PFSK-1 (cell line): ENCODE data around the gene ADAM12.

ENCODE experiments used
- FOXP2 ChIP-seq: optimal IDR thresholded peaks from 2 replicates; pipeline ENCODE3; 2011; ENCODE audit warnings: borderline replicate concordance, control low read depth, inconsistent platforms; ENCODE audit not compliant: insufficient read depth; ENCODE audit errors: extremely low read length, extremely low read depth
- POLR2AphosphoS5 ChIP-seq: IDR thresholded peaks from 2 replicates; pipeline ENCODE4 v1.6.1; 2012; ENCODE audit warnings: low read depth, mild to moderate bottlenecking, control low read depth, low read length, moderate library complexity
- SIN3A ChIP-seq: IDR thresholded peaks from 2 replicates; pipeline ENCODE4 v1.6.1; 2012; ENCODE audit warnings: mild to moderate bottlenecking, low read length, moderate library complexity, borderline replicate concordance; ENCODE audit not compliant: insufficient read depth
- TAF1 ChIP-seq: IDR thresholded peaks from 2 replicates; pipeline ENCODE4 v1.6.1; 2012; ENCODE audit warnings: low read length, control low read depth, borderline replicate concordance; ENCODE audit not compliant: insufficient read depth
- TF ChIP-seq, protein P1 (sequence below), 2 experiments: IDR thresholded peaks; 2 replicates each; pipeline versions ENCODE4 v1.6.1 to v1.8.0; 2011 to 2012; ENCODE audit warnings: low read depth in 2 of 2, low read length in 2 of 2, control low read depth in 1 of 2, inconsistent platforms in 1 of 2, mild to moderate bottlenecking in 1 of 2, moderate library complexity in 1 of 2; ENCODE audit not compliant: insufficient read depth in 1 of 2

ADAM12 gene

DNA sequence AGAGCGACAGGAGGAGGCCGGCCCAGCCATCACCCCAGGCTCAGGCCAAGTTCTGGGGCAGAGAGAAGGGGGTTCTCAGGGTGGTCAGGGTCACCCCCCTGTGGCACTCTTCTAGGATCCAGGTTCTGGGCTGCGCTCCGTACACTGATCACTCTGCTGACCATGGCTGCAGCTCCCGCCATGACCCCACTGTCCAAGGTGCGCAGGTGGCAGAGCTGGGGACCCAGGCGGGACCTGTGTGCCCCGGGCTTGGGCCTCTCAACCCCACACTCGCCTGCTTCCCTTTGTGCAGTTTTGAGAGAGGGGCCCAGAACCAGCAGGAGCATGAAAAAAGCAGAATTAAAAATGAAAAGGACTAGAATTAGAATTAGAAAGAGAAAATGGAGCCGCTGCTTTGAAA lies 264.8 kb downstream of the ADAM12 start:
- TF ChIP-seq, protein P1, sequence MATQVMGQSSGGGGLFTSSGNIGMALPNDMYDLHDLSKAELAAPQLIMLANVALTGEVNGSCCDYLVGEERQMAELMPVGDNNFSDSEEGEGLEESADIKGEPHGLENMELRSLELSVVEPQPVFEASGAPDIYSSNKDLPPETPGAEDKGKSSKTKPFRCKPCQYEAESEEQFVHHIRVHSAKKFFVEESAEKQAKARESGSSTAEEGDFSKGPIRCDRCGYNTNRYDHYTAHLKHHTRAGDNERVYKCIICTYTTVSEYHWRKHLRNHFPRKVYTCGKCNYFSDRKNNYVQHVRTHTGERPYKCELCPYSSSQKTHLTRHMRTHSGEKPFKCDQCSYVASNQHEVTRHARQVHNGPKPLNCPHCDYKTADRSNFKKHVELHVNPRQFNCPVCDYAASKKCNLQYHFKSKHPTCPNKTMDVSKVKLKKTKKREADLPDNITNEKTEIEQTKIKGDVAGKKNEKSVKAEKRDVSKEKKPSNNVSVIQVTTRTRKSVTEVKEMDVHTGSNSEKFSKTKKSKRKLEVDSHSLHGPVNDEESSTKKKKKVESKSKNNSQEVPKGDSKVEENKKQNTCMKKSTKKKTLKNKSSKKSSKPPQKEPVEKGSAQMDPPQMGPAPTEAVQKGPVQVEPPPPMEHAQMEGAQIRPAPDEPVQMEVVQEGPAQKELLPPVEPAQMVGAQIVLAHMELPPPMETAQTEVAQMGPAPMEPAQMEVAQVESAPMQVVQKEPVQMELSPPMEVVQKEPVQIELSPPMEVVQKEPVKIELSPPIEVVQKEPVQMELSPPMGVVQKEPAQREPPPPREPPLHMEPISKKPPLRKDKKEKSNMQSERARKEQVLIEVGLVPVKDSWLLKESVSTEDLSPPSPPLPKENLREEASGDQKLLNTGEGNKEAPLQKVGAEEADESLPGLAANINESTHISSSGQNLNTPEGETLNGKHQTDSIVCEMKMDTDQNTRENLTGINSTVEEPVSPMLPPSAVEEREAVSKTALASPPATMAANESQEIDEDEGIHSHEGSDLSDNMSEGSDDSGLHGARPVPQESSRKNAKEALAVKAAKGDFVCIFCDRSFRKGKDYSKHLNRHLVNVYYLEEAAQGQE (IDR thresholded peaks at IDR 0.05; ENCODE audit: insufficient read depth in 1 of 2, low read depth in 2 of 2, low read length in 2 of 2), result no peak
- TF ChIP-seq TAF1, result no peak
- no peak for TF ChIP-seq POLR2AphosphoS5
- no peak for TF ChIP-seq FOXP2
- TF ChIP-seq SIN3A, result no peak

DNA sequence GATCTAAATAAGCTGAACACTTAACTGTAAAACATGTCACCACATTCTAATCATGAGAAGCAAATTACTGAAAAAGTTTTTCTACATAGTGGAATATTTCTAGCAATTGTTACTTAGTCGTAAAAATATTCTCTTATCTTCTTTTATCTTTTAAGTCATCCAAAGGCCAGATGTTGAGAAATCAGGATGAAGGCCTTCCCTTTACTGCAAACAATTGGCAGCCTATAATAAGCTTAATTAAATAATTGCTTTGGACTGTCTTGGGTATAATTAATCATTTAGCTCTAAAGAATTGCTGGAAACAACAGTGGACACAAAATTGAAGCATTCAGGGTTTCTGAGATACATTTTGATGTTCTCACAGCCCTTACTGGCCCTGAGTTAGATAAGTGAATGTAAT lies 265.4 kb downstream of the ADAM12 start:
- TF ChIP-seq TAF1 (no peak), FOXP2 (no peak), SIN3A (no peak), POLR2AphosphoS5 (no peak)

DNA sequence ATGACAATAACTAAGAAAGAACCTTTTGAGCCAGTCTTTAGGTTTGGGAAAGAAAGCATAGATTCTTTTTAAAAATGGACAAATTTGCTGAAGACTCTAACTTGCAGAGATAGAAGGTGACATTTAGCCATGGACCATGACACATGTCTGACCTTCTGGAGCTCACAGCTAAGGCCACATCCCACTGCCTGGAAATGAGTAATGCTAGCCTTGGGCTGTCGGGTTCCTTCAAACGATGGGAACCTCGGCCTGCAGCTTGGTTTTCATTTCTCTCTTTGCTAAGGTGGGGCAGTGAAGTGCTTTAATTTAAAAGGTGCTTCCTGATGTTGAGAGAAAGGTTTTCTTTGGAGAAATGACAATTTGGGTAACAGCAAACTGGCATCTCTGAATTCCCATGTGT lies 268.7 kb downstream of the ADAM12 start:
- no peak for TF ChIP-seq FOXP2
- TF ChIP-seq TAF1, result no peak
- no peak for TF ChIP-seq SIN3A
- TF ChIP-seq, protein P1 (IDR thresholded peaks at IDR 0.05; ENCODE audit: insufficient read depth in 1 of 2, low read depth in 2 of 2, low read length in 2 of 2), result no peak
- no peak for TF ChIP-seq POLR2AphosphoS5

DNA sequence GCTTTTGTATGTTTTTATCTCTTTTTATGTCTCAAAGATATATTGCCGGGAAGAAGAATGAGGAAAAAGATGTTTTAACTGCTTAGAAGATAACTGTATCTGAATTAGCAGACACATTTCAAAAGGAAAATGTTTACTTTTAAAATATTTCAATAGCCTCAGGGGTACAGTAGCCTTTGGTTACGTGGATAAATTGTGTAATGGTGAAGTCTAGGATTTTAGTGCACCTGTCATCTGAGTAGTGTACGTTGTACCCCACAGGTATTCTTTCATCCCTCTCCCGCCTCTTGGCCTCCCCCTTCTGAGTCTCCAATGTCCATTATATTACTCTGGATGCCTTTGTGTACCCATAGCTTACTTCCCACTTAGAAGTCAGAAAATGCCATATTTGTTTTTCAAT lies 269.8 kb downstream of the ADAM12 start:
- TF ChIP-seq, protein P1 (IDR thresholded peaks at IDR 0.05; ENCODE audit: insufficient read depth in 1 of 2, low read depth in 2 of 2, low read length in 2 of 2), result no peak
- TF ChIP-seq TAF1, result no peak
- no peak for TF ChIP-seq FOXP2
- TF ChIP-seq SIN3A, result no peak
- TF ChIP-seq POLR2AphosphoS5, result no peak

DNA sequence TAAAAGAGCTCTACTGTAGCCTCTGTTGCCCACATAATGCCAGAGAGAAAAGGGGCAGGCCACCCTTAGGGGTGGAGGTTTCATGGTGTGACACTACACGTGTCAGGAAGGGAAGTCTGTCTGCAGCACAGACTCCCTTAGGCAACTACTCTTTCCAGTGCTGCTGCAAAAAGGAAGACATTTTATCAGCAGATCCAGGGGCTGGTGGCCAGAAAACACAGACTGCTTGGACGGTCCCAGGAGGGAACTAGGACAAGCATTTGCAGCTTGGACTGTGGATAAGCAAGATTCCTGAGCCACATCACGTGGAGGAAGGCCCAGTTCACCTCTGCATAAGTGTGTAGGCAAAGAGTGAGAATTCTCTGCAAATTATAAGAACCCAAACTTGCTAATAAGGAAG lies 271.1 kb downstream of the ADAM12 start:
- TF ChIP-seq SIN3A (no peak), POLR2AphosphoS5 (no peak), FOXP2 (no peak), TAF1 (no peak)
- TF ChIP-seq, protein P1 (IDR thresholded peaks at IDR 0.05; ENCODE audit: insufficient read depth in 1 of 2, low read depth in 2 of 2, low read length in 2 of 2), result no peak
